ENCODE data around the gene RPS10. TPM values are rescaled to one million over a fixed set of nuclear protein-coding genes. Genes with fewer than 3 reads are reported as not detected.

RPS10 gene
- polyA plus RNA-seq, 1 donor from 2014 or later = 3,258 TPM

GRCh38 chr6:34385793-34386195 lies 40.1 kb downstream of the RPS10 start:
- peaks cover 4% of the 10 kb centered on the region for H4K20me1 ChIP-seq (ENCODE audit: insufficient read depth)
- H3K9me2 ChIP-seq (ENCODE audit: insufficient read depth, low read length) = no peaks in the 10 kb centered on the region
- H3K36me3 ChIP-seq (ENCODE audit: insufficient read depth, low read length) = no peaks in the 10 kb centered on the region
- TF ChIP-seq POLR2AphosphoS5 (IDR thresholded peaks at IDR 0.05) (no peak), MXI1 (conservative IDR thresholded peaks at IDR 0.05; ENCODE audit: poor library complexity, severe bottlenecking) (no peak), REST (IDR thresholded peaks at IDR 0.05; ENCODE audit: borderline replicate concordance) (no peak), EP300 (conservative IDR thresholded peaks at IDR 0.05; ENCODE audit: poor library complexity, severe bottlenecking) (no peak), TAF1 (IDR thresholded peaks at IDR 0.05; ENCODE audit: low read depth) (no peak), RAD21 (conservative IDR thresholded peaks at IDR 0.05) (no peak), SMC3 (conservative IDR thresholded peaks at IDR 0.05; ENCODE audit: poor library complexity) (no peak), CTCF (IDR thresholded peaks at IDR 0.05; ENCODE audit: poor library complexity, severe bottlenecking) (no peak), EZH2 (IDR thresholded peaks at IDR 0.05; ENCODE audit: borderline replicate concordance, insufficient read depth, low read length, poor library complexity, severe bottlenecking) (no peak)
- no peaks in the 10 kb centered on the region for H3K9me3 ChIP-seq (ENCODE audit: low read length)
- no peak overlapping the region for H3K27ac ChIP-seq (ENCODE audit: low read length)
- no peak overlapping the region for H2AFZ ChIP-seq (ENCODE audit: low read depth, low read length)
- H3F3A ChIP-seq (ENCODE audit: insufficient read depth, low read length, poor library complexity, severe bottlenecking) = no peaks in the 10 kb centered on the region
- H3K79me2 ChIP-seq (replicated peaks; ENCODE audit: insufficient read depth, low read length) = peaks cover 89% of the 10 kb centered on the region
- H3K27me3 ChIP-seq (ENCODE audit: insufficient read depth, low read depth, low read length) = no peaks in the 10 kb centered on the region
- H3K4me3 ChIP-seq (ENCODE audit: low read length) = no peak overlapping the region
- no peak overlapping the region for H3K9ac ChIP-seq (ENCODE audit: low read length)
- H3K4me2 ChIP-seq (ENCODE audit: low read length) = no peak overlapping the region

- no peaks in the 10 kb centered on the region for H3K27me3 ChIP-seq (ENCODE audit: insufficient read depth, low read depth, low read length)
- no peak overlapping the region for H3K27ac ChIP-seq (ENCODE audit: low read length)
- H3K36me3 ChIP-seq (ENCODE audit: insufficient read depth, low read length) = no peaks in the 10 kb centered on the region
- no peak overlapping the region for H2AFZ ChIP-seq (ENCODE audit: low read depth, low read length)
- no peaks in the 10 kb centered on the region for H3K9me3 ChIP-seq (ENCODE audit: low read length)
- H3F3A ChIP-seq (ENCODE audit: insufficient read depth, low read length, poor library complexity, severe bottlenecking) = no peaks in the 10 kb centered on the region
- H3K9me2 ChIP-seq (ENCODE audit: insufficient read depth, low read length) = no peaks in the 10 kb centered on the region
- peaks cover 83% of the 10 kb centered on the region for H3K79me2 ChIP-seq (replicated peaks; ENCODE audit: insufficient read depth, low read length)
- no peak overlapping the region for H3K9ac ChIP-seq (ENCODE audit: low read length)
- no peak overlapping the region for H3K4me2 ChIP-seq (ENCODE audit: low read length)
- no peak overlapping the region for H3K4me3 ChIP-seq (ENCODE audit: low read length)
- peaks cover 4% of the 10 kb centered on the region for H4K20me1 ChIP-seq (ENCODE audit: insufficient read depth)
- TF ChIP-seq SMC3 (conservative IDR thresholded peaks at IDR 0.05; ENCODE audit: poor library complexity) (no peak), RAD21 (conservative IDR thresholded peaks at IDR 0.05) (no peak), MXI1 (conservative IDR thresholded peaks at IDR 0.05; ENCODE audit: poor library complexity, severe bottlenecking) (no peak), CTCF (IDR thresholded peaks at IDR 0.05; ENCODE audit: poor library complexity, severe bottlenecking) (no peak), POLR2AphosphoS5 (IDR thresholded peaks at IDR 0.05) (no peak), EP300 (conservative IDR thresholded peaks at IDR 0.05; ENCODE audit: poor library complexity, severe bottlenecking) (no peak)
Observed at GRCh38 chr6:34384321-34385153, 41.3 kb downstream of the RPS10 start.

Data from neural cell (in vitro differentiated cells).